HG03378 (cell line): ENCODE data around the gene PRKCH.
"Not testable (repeated sequence)": the region's sequence is repeated elsewhere in the genome, so short reads cannot be mapped to it uniquely, and the experiment has no call there.

ENCODE experiments used
- ATAC-seq: cut with Tn5 transposase; IDR thresholded peaks from one replicate; pipeline ENCODE4 v1.9.1; 2021; ENCODE audit warnings: mild to moderate bottlenecking, moderate library complexity; ENCODE audit not compliant: unreplicated experiment

PRKCH gene

GRCh38 chr14:61387076-61387475, 65.7 kb downstream of the PRKCH start:
- no peak for ATAC-seq

GRCh38 chr14:61388173-61388975, 67.0 kb downstream of the PRKCH start:
- peak; percentile 88 for ATAC-seq

DNA sequence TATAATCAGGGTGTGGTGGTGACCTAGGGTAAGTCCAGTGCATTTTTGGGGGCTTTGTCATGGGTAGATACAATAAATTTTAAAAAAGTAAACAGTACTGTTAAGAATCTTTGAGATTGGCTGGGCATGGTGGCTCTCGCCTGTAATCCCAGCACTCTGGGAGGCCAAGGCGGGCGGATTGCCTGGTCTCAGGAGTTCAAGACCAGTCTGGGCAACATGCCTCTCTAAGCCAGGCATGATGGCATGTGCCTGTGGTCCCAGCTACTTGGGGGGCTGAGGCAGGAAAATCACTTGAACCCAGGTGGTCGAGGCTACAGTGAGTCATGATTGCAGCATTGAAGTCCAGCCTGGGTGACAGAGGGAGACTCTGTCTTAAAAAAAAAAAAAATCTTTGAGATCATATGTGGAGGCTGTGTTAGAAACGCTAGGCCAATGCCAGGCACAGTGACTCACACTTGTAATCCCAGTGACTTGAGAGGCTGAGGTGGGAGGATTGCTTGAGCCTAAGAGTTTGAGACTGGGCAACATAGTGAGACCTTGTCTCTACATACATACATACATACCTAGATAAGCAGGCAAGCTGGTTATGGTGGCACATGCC, 67.7 kb downstream of the PRKCH start:
- no peak for ATAC-seq

- no peak for ATAC-seq
Observed at GRCh38 chr14:61391119-61391518, 69.7 kb downstream of the PRKCH start.

DNA sequence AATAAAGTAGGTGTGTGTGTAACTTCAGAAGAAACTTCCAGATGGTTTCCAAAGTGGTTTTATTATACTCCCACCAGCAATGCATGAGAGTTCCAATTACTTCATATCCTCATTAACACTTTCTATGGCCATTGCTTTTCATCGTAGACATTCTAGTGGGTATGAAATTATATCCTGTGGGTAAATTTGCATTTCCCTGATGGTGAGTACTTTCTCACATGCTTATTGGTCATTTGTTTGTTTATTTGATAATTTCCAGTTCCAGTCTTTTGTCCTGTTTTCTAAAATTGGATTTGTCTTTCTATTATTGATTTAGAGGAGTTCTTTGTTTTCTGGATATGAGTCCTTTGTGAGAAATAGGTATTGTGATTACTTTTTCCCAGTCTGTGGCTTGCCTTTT, 70.9 kb downstream of the PRKCH start:
- no peak for ATAC-seq

DNA sequence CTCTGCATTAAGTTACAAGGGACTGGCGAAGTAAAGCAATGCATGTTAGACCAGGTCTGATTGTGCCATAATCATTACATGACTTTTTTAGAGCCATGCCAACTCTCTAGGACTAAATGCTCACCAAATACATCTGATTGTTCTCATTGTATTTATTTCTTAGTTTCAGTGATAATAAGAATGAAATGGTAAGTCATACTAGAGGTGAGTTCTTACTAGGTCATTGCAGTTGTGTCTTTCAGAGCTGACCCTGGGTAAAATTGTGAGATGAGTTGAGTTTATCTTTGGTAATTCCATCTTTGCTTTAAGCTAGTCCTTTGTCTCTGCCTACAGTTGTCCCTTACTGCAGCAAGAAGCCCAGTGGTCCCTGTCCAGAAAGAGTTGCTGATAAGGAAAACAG, 73.2 kb downstream of the PRKCH start:
- no peak for ATAC-seq

DNA sequence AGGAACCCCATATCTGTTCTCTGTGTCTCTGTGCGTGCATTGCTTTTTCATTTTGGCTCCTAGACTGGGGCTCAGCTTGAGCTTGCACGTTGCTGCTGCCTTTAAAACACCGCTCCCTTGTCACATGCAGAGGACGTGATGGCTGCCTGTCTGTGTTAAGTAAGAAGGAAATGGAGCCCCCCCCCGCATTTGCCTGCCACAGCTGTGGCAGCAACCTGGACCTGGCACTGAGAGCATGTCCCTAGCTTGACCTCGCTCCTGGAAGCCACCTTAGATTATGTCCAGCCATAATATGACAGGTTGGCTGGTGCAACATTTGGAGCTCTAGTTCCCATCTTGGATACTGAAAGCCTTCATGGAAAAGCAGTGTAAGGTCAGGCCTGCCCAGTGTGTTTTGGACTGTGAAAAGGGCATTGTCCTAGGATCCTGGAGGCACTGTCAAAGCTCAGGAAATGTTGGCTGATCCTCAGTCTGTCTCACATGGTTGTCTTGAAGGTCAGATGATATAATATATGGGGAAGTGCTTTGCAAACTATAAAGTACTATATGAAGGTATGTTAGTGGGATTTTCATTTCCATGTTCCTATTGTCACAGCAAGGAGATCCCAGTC, 73.8 kb downstream of the PRKCH start:
- no peak for ATAC-seq

- ATAC-seq = no peak
Observed at GRCh38 chr14:61396279-61396678, 74.9 kb downstream of the PRKCH start.

DNA sequence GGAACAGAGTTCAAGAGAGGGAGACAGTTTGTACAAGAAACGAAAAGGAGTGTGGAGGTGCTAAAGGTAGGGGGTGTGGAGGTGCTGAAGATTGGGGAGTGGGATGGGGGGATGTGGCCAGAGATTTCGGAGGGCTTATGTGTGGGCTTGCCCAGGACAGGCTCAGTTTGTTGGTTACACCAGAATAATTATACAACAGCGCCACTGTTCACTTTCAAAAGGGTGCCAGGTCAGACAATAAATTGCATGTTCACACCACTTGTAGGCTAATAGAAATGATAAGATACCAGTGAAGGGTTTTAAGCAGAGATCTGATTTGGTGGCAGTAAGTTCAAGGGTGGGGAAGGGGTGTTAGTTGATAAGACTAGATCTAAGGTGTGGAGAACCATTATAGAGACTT, 75.3 kb downstream of the PRKCH start:
- no peak for ATAC-seq

DNA sequence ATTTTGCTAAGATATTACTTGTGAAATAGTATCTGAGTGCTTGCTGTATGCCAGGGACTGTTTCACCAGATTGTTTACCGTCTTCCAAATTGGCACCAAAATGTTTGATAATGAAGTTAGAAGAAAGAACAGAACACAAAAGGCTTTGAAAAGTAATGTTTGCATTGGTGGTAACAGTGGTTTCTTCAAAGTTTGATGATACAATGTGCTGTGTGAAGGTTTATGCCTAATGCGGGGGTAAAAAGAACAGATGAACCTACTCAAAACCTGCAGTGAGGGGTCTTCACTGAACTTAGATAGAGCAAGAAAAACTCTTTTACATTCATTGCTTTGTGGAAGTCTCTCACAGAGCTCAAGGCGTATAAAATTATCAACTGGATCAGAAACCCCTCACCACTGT, 76.2 kb downstream of the PRKCH start:
- no peak for ATAC-seq

- ATAC-seq = no peak
Observed at GRCh38 chr14:61398221-61398620, 76.8 kb downstream of the PRKCH start.

DNA sequence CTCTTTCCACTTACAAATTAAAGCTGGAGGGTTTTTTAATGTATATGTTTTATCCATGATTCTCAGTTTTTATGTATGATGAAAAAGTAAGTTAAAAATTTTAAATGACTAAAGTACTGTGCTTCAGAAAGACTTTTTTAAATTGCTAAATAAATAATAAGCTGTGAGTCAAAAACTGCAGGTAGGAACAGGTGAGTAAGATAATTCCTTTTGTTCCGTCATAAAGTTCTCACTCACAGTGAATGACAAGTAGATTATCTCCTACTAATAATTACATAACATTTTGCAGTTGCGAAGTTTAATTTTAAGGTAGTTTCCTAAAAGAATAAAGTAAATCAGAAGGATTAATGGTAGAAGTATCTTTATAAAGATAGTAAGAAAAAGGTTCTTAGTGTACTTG, 78.0 kb downstream of the PRKCH start:
- ATAC-seq = no peak

- ATAC-seq = no peak
Observed at GRCh38 chr14:61401461-61401860, 80.1 kb downstream of the PRKCH start.

- peak; percentile 59 for ATAC-seq
Observed at GRCh38 chr14:61403411-61403810, 82.0 kb downstream of the PRKCH start.

GRCh38 chr14:61404637-61405036, 83.3 kb downstream of the PRKCH start:
- ATAC-seq = no peak

DNA sequence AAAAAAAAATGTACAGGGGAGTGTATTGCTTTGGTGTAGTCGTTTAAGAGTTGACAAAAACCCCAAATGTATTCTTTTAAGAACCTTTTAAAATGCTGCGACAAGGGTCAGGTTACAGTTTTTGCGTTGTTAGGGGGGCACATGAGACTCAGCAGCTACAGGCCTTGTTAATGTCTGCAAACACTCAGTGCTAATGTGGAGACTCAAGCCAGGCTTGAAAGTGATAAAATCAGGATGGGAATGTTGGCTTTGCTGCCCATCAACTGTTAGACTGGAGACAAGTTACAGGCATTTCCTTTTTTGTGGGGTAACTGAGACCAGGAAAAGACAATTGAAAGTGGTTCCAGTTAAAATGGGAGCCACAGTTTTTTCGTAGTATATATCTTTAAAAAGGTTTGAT, 84.8 kb downstream of the PRKCH start:
- ATAC-seq = no peak

DNA sequence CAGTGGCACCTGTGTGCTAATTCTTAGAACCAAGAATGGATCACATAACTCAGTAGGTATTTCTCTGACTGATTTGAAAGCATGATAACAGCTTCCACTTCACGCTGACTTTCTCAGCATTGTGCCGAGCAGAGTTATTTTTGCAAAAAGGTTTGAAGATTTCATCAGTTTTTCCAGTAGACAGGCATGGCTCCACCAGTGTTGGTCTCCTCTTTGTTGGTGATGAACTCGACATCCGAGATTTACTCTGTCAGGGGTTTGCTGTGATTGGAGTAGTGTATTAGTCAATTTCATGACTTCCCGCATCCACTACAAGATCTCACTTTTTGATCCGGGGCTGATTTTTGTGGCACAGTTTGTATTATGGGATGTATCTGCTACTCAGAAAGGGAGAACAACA, 85.3 kb downstream of the PRKCH start:
- no peak for ATAC-seq

DNA sequence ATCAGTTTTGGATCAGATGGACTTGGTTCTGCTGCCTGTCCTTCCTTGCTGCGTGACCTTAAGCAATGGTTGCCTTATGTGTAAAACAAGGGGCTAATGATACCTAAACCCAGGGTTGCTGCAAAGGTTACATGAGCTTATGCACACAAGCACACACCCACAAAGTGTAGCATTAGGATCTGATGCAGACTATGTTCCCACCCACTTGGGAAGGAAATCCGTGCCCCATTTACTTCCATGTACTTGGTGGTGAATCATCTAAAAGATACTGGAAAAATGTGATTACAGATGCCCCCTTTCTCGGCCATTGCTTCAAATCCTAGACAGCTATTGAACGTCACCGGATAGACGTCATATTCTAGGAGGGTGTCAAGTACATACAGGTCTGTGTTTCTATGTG, 87.1 kb downstream of the PRKCH start:
- ATAC-seq = no peak

DNA sequence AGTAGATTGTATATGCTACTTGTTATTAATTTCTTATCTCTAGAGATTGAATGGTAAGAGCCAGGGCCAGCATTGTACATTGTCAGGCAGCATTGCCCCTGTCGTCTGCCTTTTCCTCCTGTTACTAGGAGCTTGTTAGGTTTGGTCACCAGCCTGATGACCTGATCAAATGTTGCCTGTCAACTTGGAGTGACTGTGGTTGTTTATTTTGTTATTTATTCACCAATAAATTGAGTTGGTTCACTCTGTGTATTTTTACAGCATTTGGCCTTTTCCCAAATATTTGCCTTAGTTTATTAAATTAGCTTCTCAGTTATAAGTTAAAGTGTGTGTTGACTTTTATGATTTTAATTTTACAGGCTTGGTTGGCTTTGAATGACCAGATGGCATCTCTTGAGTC, 88.4 kb downstream of the PRKCH start:
- ATAC-seq = no peak

DNA sequence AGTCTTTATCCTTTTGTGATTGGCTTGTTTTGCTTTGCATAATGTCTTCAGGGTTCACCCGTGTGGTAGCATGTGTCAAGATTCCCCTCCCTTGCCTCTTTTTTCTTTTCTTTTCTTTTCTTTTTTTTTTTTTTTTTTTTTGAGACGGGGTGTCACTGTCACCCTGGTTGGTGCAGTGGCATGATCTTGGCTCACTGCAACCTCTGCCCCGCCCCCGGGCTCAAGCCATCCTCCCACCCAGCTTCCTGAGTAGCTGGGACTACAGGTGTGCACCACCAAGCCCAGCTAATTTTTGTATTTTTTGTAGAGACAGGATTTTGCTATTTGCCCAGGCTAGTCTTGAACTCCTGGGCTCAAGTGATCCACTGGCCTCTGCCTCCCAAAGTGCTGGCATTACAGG, 94.6 kb downstream of the PRKCH start:
- ATAC-seq = not testable (repeated sequence)

GRCh38 chr14:61416591-61416990, 95.2 kb downstream of the PRKCH start:
- ATAC-seq = peak; percentile 43

DNA sequence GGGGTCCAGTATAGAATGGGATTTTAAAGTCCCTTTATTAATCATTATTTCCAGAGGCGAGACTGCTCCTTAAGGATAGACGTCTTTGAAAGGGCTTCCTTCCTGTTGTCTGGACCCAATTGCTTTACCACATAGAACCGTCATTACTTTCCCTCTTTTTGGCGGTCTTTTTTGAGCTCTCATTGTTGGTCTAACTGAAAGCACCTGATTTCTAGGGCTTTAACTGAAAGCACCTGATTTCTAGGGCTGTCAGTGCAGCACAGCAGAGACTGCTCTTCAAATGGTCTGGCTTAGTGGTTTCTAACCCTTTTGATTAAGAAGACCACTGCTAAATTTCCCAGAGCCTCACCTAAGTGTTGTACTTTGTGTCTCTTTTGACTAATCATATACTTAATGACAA, 95.8 kb downstream of the PRKCH start:
- ATAC-seq = no peak
